GM12891 (cell line): Measurements from ENCODE around the gene PRAF2.

Experiments used
- DNase-seq: peaks from one replicate; pipeline ENCODE4 v3.0.0; 2011; ENCODE audit warnings: low spot score; ENCODE audit not compliant: insufficient read length
- FAIRE-seq: peaks from 2 replicates; lab custom pipeline; 2011; peaks lifted over from hg19 to GRCh38; lab: Jason Lieb, UNC
- PAX5 ChIP-seq: IDR thresholded peaks from 2 replicates; pipeline ENCODE4 v1.6.1; 2011; ENCODE audit warnings: low read length, moderate library complexity, mild to moderate bottlenecking; ENCODE audit not compliant: insufficient read depth, severe bottlenecking
- POLR2A ChIP-seq: IDR thresholded peaks from 2 replicates; pipeline ENCODE4 v1.6.1; 2011; ENCODE audit warnings: low read depth, low read length, control low read depth
- POLR2AphosphoS5 ChIP-seq: IDR thresholded peaks from 2 replicates; pipeline ENCODE4 v1.6.1; 2011; ENCODE audit warnings: low read depth, low read length, control low read depth
- POU2F2 ChIP-seq: IDR thresholded peaks from 2 replicates; pipeline ENCODE4 v1.6.1; 2011; ENCODE audit warnings: low read depth, mild to moderate bottlenecking, control low read depth, low read length, moderate library complexity
- SPI1 ChIP-seq: IDR thresholded peaks from 2 replicates; pipeline ENCODE4 v1.6.1; 2011; ENCODE audit warnings: low read depth, low read length, control low read depth
- TAF1 ChIP-seq: IDR thresholded peaks from 2 replicates; pipeline ENCODE4 v1.6.1; 2011; ENCODE audit warnings: low read depth, low read length, control low read depth

The PRAF2 gene

DNA sequence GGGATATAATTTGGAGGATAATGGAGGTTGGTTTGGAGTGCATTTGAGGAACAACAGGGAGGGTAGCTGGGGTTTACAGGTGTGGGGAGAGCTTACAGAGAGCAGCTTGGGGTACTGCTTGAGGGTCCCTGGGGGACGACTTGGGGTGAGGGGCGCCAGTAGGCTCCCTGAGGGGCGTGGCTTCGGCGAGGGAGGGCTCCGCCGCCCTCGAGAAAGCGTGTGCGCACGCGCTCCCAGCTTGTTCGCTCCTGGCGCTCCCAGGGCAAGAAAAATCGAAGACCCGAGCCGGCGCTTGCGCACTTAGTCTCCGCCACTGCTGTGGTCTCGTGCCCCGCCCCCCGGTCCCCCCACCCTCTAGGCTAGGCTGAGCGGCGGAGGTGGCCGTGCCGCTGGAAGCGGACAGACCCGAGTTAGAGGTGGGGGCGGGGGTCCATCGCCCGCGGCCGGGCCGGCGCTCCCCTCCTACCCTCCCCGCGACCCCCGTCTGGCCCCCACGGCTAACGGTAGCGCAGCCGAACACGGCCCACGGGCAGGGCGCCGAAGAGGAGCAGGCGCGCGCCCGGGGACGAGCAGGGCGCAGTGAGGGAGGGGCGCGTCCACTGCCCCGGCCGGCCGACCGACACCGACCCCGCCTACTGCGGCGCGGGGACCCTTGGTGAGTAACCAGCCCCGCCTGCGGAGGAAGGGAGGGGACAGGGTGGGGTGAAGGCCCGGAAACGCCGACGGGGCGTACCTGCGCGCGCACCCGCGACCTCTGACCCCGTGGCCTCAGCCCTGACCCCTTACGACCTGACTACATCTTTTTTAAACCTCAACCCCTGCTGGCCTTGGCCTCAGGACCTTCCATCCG is 20.4 kb downstream of the PRAF2 start:
- no peak for TF ChIP-seq PAX5
- no peak for TF ChIP-seq POU2F2
- no peak for TF ChIP-seq SPI1
- no peak for TF ChIP-seq POLR2A
- TF ChIP-seq POLR2AphosphoS5 = no peak
- no peak for TF ChIP-seq TAF1
- DNase-seq = peak; percentile 59
- peak; percentile 99 for FAIRE-seq

DNA sequence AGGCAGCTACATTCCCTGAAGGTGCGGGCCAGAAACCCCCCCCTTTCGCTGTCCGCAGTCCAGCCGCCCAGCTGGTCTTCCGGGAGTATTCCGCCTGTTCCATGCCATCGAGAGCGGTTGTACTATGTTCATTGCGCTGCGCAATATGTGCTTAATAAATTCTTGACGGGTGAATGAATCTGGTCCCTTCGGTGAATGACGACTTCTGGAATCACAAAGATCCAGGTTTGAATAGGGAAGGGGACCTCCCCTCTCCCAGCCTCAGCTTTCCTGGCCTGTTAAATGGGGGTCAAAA is 29.9 kb downstream of the PRAF2 start:
- TF ChIP-seq SPI1 (no peak), POU2F2 (no peak), PAX5 (no peak), POLR2A (no peak), POLR2AphosphoS5 (no peak), TAF1 (no peak)
- DNase-seq = no peak
- no peak for FAIRE-seq

DNA sequence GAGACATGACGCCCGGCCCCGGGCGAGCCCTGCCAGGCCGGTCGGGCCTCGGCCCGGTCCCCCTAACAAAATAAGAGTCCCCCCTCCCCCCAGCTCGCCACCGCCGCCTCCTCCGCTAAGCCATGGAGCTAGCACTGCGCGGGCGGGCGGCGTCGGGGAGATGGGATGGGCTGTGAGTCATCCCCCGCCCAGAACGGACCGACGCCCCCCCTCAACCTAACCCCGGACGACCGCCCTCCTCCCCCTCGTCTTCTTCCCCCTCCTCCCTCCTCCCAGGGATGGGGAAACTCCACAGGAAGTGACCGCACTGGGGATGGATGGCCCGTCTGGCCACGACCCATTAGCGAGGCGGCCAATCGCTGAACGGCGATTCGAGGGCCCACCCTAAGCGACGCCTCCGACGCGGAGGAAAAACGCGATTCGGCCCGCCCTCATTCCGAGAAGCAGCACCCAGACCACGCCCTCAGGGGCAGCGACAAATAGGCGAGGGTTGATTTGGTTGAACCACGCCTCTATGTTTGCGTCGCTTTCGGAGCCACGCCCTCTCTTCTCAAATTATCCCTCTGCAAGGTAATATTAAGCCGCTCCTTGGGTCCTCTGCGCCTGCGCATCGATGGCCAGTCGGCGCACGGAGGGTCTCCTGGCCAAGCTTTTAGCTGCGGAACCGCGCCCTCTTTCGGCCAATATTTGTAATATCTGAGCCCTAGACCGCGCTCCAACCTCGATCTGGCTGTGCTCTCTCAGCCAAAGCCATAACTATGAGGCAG is 30.4 kb downstream of the PRAF2 start, which contains the start of gene TFE3:
TSS of gene TFE3 (minus strand) at position 138 of the 767 bp plus-strand sequence. CDS start at position 7, 131 bp downstream.
- DNase-seq (peak; percentile 71), FAIRE-seq (peak; percentile 100)
- no peak for TF ChIP-seq SPI1
- no peak for TF ChIP-seq POU2F2
- TF ChIP-seq POLR2A = no peak
- no peak for TF ChIP-seq TAF1
- TF ChIP-seq PAX5 = no peak
- TF ChIP-seq POLR2AphosphoS5 = no peak

DNA sequence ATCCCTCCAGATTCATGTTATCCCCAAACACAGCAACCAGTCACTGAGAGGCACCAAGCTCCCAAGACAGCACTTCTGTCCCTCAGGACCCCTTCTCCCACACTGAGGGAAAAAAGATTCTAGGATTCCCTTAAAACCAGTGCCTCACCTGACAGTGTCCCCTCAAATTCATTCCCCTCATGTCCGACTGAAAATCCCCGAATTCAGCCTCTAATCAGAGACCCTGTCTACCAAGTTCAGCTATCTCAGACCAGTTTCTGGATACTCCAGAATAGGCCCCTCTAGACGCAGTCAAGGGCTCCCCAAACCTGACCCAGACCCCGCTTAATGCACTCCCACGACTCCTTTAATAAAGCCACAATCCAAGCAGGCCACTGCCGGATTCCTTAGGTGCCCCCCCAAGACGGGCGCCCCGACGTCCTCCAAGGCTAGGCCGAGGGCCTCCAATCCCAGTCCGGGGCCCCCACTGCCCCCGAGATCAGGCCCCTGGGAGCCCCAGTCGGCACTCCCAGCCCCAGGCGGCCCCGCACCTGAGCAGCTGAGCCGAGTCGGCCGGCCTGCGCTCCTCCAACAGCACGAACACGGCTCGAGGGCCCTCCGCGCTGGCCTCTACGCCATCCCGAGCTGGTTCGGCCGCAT is 31.1 kb downstream of the PRAF2 start:
- TF ChIP-seq TAF1 (no peak), POLR2A (no peak), POU2F2 (no peak), SPI1 (no peak), POLR2AphosphoS5 (no peak), PAX5 (no peak)
- FAIRE-seq = peak; percentile 33

DNA sequence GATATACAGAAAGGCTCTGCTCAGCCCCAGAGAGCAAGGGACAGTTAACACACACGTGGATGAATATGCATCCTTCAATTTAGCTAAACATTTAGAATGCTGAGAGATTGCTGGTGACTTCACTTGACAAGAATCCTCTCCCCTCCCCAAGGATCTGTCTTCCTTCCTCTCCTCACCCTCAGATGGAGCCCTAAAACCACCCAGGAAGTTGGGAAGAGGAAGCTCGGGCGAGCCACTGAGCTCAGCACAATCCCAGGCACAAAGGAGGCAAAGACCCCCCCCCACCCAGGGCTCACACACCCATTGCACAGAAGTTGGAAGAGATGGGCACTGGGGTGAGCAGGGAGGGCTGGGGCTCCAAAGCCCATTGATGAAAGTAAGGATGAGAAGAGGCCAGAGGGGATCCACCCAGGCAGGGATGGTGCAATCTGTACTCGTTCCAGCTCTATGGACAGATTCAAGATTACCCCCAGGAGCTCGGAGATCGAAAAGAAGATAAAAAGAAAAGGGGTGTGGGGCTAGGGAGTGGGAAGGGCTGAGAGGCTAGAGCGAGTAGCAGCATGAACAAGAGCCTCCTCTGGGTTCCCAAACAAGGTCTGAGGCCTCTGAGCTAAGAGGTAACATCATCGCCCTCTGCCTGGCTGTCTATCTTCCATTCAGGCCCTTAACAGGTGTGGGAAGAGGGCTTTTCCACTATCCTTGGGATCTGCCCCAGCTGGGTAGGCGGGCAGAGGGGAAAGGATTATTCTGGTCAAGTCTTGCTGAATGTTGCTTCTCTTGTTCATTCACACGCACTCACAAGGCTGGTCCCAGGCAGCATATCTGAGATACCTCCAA is 31.8 kb downstream of the PRAF2 start:
- FAIRE-seq (peak; percentile 70), DNase-seq (no peak)
- TF ChIP-seq POLR2A (no peak), TAF1 (no peak), PAX5 (no peak), POU2F2 (no peak), SPI1 (no peak), POLR2AphosphoS5 (no peak)

More for the DNA sequence above, 31.1 kb downstream of the PRAF2 start:
- DNase-seq = no peak

DNA sequence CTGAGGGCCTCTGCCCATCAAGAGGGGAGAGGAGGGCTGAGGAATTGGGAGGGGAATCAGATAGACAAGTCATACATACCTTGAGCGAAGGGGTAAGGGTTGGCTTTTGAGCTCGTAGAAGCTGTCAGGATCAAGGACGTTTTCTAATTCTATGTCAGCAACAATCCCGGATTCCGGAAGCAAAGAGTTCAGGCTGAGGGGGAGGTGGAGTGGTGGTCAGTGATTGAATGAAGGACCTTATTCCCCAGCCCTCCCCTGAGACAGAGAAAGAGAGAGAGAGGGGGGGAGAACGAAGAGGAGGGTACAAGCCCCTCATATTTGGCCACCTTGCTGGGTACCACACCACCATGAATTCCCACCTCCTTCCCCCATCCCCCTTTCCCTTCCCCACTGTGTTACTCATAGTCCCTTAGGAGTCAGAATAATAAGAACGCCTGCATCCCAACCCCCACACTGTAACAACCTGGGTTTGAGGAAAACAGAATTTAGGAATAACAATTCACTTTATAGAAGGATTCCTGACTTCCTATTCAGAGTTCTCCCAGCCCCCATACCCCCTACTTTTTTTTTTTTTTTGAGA is 33.3 kb downstream of the PRAF2 start:
- TF ChIP-seq POLR2A (no peak), POLR2AphosphoS5 (no peak), POU2F2 (no peak), TAF1 (no peak), PAX5 (no peak), SPI1 (no peak)
- FAIRE-seq (no peak), DNase-seq (no peak)

DNA sequence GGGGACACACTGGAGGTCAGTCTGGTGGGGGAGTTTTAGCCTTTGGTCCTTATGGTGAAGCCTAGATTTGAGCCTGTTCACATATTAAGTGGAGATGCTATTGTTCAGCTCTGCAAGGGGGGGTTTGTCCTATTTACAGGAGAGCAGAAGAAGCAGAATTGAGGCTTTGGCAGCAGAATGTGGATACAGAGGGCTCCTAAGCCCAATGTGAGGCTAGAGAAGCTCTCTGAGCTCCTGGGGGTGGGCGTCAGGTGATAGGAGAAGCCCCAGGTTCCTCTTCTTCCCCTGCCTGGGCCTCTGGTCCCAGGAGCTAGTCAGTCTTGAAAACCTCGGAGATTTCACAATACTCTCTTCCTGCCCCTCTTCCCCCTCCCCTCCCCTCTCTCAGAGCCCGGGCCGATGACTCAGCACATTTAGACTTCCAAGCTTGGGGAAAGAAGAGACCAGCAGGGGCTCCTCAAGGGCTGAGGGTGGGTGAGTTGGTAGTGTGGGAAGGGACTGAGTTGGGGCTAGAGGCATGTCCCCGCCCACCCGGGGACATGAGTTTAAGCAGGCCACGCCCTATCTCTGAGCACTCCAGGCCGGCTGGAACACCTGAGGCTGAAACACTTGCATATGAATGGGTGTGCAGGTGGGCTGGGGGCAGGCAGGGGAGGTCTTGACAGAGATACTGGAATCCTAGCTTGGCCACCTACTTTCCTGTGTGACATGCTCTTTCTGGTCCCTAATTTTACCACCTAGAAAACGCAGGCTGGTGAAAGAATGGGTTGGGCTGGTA is 34.0 kb downstream of the PRAF2 start:
- TF ChIP-seq POU2F2 = no peak
- TF ChIP-seq POLR2AphosphoS5 = no peak
- TF ChIP-seq POLR2A = no peak
- TF ChIP-seq PAX5 = no peak
- no peak for TF ChIP-seq TAF1
- TF ChIP-seq SPI1 = no peak
- peak; percentile 96 for FAIRE-seq
- peak; percentile 42 for DNase-seq
